ENCODE results near the gene RUNX2.

DNA sequence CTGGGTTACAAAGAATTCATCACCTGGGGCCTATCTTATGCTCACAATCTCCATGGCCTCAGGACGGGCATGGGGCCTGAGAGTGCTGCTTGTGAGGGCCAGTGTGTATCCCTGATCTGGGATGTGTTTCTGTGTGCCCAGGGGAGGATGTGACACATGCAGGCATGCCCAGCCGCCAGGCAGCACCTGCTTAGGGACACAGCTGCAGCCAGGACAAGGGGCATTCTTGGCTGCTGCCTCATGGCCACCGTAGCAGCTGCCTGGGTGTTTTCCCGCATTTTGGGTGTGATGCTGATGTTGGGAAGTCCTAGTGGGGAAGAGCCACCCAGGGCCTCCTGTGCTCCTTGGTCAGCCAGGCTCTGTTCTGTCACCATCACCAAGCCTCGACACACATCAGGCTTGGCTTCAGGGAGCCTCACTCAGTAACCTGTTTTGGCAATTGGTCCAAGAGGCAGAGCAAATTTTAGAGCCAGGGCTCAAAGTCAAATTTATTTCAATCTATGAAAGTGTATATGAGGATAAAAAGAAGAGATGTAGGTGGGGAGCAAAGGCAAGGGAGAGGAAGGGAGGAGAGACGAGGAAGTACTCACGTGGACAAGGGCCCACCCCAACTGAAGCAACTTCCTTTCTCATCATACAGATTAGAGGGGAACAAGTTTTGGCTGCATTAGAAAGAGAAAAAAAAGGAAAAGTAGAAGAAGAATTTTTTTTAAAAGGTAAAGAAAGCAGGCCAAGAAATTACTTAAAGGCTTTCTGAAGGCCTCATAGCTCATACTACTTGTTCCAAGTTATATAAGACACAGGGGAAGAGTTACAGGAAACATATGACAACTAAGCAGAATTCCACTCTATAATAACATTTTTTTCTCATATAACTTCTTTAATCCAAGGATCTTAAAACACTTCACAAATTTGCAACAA is 319.5 kb downstream of the RUNX2 start:
- no peak for TF ChIP-seq POLR2A (IDR thresholded peaks at IDR 0.05; ENCODE audit: extremely low read depth, insufficient read length)
- TF ChIP-seq, protein P1, sequence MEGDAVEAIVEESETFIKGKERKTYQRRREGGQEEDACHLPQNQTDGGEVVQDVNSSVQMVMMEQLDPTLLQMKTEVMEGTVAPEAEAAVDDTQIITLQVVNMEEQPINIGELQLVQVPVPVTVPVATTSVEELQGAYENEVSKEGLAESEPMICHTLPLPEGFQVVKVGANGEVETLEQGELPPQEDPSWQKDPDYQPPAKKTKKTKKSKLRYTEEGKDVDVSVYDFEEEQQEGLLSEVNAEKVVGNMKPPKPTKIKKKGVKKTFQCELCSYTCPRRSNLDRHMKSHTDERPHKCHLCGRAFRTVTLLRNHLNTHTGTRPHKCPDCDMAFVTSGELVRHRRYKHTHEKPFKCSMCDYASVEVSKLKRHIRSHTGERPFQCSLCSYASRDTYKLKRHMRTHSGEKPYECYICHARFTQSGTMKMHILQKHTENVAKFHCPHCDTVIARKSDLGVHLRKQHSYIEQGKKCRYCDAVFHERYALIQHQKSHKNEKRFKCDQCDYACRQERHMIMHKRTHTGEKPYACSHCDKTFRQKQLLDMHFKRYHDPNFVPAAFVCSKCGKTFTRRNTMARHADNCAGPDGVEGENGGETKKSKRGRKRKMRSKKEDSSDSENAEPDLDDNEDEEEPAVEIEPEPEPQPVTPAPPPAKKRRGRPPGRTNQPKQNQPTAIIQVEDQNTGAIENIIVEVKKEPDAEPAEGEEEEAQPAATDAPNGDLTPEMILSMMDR (IDR thresholded peaks at IDR 0.05; ENCODE audit: low read depth, low read length), result no peak
- TF ChIP-seq MYC (IDR thresholded peaks at IDR 0.05; ENCODE audit: low read depth, low read length), result no peak
- TF ChIP-seq, protein P2, sequence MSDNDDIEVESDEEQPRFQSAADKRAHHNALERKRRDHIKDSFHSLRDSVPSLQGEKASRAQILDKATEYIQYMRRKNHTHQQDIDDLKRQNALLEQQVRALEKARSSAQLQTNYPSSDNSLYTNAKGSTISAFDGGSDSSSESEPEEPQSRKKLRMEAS (IDR thresholded peaks at IDR 0.05; ENCODE audit: low read depth, low read length), result 0 out of 2 replicates have a peak, but pooled peaks have one; percentile 32

Measured in NB4 (cell line).